ENCODE results near the gene REELD1.

Gene REELD1

DNA sequence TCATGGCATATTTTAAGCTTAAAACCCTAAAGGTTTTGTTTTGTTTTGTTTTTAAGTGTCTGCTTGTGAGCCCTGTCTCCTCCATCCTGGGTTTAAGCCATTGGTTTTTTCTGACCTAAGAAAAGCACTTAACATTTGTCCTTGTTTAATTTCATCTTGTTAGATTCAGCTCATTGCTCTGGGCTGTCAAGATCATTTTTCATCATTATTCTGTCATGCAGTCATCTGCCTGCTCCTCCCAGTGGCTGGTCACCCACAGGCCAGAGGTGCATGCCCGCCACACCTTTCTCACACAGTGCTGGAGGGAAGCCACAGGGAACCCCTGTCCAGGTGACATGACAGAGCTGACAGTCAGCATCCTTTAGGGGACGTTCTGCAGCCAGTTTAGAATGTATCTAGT lies 11.7 kb upstream of the REELD1 start:
- H3K27me3 ChIP-seq (replicated peaks; ENCODE audit: control insufficient read depth, insufficient read depth, low read length), result no peaks in the 10 kb centered on the region
- no peak overlapping the region for H3K4me3 ChIP-seq (replicated peaks; ENCODE audit: low read depth, low read length)
- H3K36me3 ChIP-seq (ENCODE audit: control insufficient read depth, insufficient read depth, low read length), result no peaks in the 10 kb centered on the region
- TF ChIP-seq CTCF (IDR thresholded peaks at IDR 0.05; ENCODE audit: insufficient read depth, low read length, poor library complexity, severe bottlenecking), result no peak
- DNase-seq (ENCODE audit: extremely low read depth, insufficient read length), result no peak

DNA sequence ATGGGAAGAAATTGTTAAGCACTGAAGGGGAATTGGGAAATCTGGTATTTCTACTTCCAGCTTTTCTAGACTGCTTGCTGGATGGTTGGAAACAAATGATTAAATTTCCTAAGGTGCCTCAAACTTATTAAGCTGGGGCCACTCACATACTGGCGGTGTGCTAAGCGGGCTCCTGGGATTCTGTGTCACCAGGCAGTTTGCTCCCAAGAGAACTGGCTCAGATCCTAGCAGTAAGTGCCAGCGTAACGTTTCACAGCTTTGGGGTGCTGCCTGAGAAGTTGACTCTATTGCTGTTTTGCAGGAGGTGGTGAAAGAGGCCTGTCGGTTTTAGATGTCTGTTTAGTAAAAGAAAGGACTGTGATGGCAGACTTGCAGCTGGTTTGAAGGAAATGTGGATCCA lies 6.9 kb upstream of the REELD1 start:
- H3K36me3 ChIP-seq (ENCODE audit: control insufficient read depth, insufficient read depth, low read length), result no peaks in the 10 kb centered on the region
- no peak for DNase-seq (ENCODE audit: extremely low read depth, insufficient read length)
- no peaks in the 10 kb centered on the region for H3K27me3 ChIP-seq (replicated peaks; ENCODE audit: control insufficient read depth, insufficient read depth, low read length)
- no peak for TF ChIP-seq CTCF (IDR thresholded peaks at IDR 0.05; ENCODE audit: insufficient read depth, low read length, poor library complexity, severe bottlenecking)
- no peak overlapping the region for H3K4me3 ChIP-seq (replicated peaks; ENCODE audit: low read depth, low read length)

DNA sequence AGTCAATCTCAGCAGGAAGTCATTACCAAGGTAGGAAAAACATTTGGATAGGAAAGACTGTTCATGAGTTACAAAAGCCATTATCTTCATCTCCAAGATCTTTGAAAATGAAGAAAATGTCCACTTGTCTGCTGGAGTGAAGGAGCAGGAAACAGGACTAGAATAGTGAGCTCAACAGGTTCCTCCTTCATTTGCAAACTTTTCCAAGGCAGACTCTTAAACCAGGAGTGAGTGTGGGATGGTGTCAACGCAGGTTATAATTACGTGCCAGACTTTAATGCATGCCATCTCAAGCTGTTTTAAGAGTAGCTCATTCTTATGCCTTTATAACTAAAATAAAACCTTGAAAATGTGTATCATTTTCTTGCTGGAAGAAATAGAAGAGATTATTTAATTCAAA lies 3.4 kb upstream of the REELD1 start:
- H3K4me3 ChIP-seq (replicated peaks; ENCODE audit: low read depth, low read length), result no peak overlapping the region
- H3K36me3 ChIP-seq (ENCODE audit: control insufficient read depth, insufficient read depth, low read length), result no peaks in the 10 kb centered on the region
- TF ChIP-seq CTCF (IDR thresholded peaks at IDR 0.05; ENCODE audit: insufficient read depth, low read length, poor library complexity, severe bottlenecking), result no peak
- H3K27me3 ChIP-seq (replicated peaks; ENCODE audit: control insufficient read depth, insufficient read depth, low read length), result no peaks in the 10 kb centered on the region
- DNase-seq (ENCODE audit: extremely low read depth, insufficient read length), result no peak

GRCh38 chr4:146211440-146211839 lies 2.9 kb upstream of the REELD1 start:
- TF ChIP-seq CTCF (IDR thresholded peaks at IDR 0.05; ENCODE audit: insufficient read depth, low read length, poor library complexity, severe bottlenecking), result no peak
- no peak for DNase-seq (ENCODE audit: extremely low read depth, insufficient read length)
- Histone ChIP-seq H3K27me3 (replicated peaks; ENCODE audit: control insufficient read depth, insufficient read depth, low read length) (no peaks in the 10 kb centered on the region), H3K36me3 (ENCODE audit: control insufficient read depth, insufficient read depth, low read length) (no peaks in the 10 kb centered on the region), H3K4me3 (replicated peaks; ENCODE audit: low read depth, low read length) (no peak overlapping the region)

DNA sequence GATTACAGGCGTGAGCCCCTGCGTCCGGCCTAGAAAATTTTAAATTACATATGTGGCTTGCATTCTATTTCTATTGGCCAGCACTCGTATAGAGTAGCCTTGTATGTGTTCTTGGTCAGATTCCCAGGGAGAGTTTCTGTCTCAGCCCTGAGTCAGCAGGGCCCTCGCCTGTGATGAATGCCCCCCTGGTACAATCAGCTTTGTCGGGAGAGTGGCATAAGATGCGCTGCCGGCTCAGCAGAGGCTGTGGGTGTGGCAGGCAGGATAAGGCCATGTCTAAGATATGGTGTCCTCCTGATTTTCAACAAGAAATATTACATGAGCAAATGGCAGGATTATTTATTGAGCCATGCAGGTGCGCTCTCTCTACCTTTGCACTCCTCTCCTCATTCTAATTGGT lies 1.6 kb upstream of the REELD1 start:
- no peaks in the 10 kb centered on the region for H3K36me3 ChIP-seq (ENCODE audit: control insufficient read depth, insufficient read depth, low read length)
- TF ChIP-seq CTCF (IDR thresholded peaks at IDR 0.05; ENCODE audit: insufficient read depth, low read length, poor library complexity, severe bottlenecking), result no peak
- no peak overlapping the region for H3K4me3 ChIP-seq (replicated peaks; ENCODE audit: low read depth, low read length)
- DNase-seq (ENCODE audit: extremely low read depth, insufficient read length), result no peak
- H3K27me3 ChIP-seq (replicated peaks; ENCODE audit: control insufficient read depth, insufficient read depth, low read length), result no peaks in the 10 kb centered on the region

DNA sequence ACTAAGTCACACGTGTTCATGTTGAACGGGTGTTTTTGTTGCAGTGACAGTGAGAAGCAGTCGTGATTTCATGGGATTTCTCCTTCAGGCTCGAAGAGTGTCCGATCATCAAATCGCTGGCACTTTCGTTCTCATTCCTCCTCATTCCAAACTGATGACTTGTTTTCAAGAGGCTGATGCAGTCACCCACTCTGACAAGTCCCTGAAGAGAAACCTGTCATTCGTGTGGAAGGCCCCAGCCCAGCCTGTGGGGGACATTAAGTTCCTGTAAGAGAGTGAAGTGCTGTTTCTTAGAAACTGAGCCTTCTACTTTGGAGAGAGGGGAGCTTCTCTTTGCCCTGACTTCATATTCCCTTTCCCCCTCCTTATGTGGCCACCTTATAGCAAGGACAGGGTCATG lies 8.0 kb downstream of the REELD1 start:
- no peak for DNase-seq (ENCODE audit: extremely low read depth, insufficient read length)

More for the DNA sequence above, 8.0 kb downstream of the REELD1 start:
- Histone ChIP-seq H3K27me3 (replicated peaks; ENCODE audit: control insufficient read depth, insufficient read depth, low read length) (no peaks in the 10 kb centered on the region), H3K36me3 (ENCODE audit: control insufficient read depth, insufficient read depth, low read length) (no peaks in the 10 kb centered on the region), H3K4me3 (replicated peaks; ENCODE audit: low read depth, low read length) (no peak overlapping the region)
- no peak for TF ChIP-seq CTCF (IDR thresholded peaks at IDR 0.05; ENCODE audit: insufficient read depth, low read length, poor library complexity, severe bottlenecking)

Measured in GM06990 (cell line).